GM18508 (cell line): ENCODE data around the gene SNX5.

ENCODE experiments used
- ATAC-seq: cut with Tn5 transposase; IDR thresholded peaks from one replicate; pipeline ENCODE4 v1.9.1; 2021; ENCODE audit warnings: moderate number of reproducible peaks; ENCODE audit not compliant: insufficient read depth, unreplicated experiment

The SNX5 gene

DNA sequence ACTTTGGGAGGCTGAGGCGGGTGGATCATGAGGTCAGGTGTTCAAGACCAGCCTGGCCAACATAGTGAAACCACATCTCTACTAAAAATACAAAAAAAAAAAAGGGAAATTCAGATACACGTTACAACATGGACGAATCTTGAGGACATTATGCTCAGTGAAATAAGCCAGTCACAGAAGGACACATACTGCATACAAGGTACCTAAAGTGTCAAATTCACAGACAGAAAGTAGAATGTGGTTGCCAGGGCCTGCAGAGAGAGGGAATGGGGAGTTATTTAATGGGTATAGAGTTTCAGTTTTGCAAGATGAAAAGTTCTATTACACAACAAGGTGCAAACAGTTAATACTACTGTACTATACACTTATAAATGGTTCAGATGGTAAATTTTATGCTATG is 75.1 kb downstream of the SNX5 start:
- no peak for ATAC-seq

DNA sequence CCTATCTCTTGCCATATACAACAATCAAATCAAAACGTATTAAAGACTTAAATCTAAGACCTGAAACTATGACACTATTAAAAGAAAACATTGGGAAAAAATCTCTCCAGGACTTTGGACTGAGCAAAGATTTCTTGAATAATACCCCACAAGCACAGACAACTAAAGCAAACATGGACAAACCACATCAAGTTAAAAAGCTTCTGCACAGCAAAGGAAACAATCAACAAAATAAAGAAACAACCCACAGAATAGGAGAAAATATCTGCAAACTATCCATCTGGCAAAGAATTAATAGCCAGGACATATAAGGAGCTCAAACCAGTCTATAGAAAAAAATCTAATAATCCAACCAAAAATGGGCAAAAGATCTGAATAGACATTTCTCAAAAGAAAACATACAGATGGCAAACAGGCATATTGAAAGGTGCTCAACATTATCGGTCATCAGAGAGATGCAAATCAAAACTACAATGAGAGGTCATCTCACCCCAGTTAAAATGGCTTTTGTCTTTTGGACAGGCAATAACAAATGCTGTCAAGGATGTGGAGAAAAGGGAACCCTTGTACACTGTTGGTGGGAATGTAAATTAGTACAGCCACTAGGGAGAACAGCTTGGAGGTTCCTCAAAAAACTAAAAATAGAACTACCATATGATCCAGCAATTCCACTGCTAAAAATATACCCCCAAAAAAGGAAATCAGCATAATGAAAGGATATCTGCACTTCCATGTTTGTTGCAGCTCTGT is 76.2 kb downstream of the SNX5 start:
- no peak for ATAC-seq
